Measurements from ENCODE around the gene CST4.

The CST4 gene

DNA sequence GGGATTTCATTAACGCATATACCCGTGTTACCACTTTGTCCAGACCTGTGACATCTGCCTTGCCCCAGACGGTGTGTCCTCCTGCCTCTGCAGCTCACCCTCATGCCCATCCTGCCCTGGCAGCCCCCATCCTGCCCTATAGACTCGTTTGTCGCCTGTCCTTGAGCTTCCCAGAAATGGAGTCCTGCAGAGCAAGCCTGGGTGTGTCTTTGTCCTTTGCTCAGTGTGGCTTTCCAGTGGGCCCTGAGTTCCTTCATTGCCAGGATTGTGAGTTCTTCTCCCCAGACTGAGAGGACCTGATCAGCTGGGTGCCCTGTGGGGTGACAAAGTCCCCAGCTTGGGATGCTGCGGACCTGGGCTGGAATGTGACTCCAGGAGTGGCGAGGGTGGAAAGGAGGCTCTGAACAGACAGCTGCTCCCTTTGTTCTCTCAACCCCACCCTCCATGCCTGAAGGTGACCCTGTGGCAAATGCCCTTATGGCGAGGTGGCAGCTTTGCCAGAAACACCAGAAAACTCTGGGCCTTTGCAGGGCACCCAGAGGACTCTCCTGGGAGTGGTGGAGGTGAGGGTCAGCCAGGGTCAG, 48.7 kb downstream of the CST4 start (continued):
- TF ChIP-seq, protein P1, sequence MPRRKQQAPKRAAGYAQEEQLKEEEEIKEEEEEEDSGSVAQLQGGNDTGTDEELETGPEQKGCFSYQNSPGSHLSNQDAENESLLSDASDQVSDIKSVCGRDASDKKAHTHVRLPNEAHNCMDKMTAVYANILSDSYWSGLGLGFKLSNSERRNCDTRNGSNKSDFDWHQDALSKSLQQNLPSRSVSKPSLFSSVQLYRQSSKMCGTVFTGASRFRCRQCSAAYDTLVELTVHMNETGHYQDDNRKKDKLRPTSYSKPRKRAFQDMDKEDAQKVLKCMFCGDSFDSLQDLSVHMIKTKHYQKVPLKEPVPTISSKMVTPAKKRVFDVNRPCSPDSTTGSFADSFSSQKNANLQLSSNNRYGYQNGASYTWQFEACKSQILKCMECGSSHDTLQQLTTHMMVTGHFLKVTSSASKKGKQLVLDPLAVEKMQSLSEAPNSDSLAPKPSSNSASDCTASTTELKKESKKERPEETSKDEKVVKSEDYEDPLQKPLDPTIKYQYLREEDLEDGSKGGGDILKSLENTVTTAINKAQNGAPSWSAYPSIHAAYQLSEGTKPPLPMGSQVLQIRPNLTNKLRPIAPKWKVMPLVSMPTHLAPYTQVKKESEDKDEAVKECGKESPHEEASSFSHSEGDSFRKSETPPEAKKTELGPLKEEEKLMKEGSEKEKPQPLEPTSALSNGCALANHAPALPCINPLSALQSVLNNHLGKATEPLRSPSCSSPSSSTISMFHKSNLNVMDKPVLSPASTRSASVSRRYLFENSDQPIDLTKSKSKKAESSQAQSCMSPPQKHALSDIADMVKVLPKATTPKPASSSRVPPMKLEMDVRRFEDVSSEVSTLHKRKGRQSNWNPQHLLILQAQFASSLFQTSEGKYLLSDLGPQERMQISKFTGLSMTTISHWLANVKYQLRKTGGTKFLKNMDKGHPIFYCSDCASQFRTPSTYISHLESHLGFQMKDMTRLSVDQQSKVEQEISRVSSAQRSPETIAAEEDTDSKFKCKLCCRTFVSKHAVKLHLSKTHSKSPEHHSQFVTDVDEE (CRISPR knock-in tag; IDR thresholded peaks at IDR 0.05): no peak

DNA sequence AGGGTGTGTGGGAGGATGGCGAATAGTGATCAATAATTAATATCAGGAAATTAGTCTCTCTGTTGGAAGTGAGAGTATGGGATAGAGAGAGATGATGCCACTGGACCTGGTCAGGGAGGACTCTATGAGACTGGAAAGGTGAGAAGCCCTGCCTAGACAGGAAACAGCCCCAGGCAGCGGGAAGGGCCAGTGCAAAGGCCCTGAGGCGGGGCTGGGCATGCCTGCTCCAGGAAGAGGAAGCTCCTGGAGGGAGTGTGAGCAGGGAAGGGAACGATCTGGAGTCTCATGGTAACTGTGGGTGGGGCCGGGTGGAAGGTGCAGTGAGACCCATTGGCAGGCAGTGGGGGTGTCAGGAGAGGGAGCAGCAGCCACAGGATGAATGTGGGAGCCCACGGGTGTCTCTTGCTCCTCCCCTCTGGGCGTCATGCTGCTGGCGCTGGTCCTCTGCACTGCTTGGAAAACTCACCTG, 49.3 kb downstream of the CST4 start:
- TF ChIP-seq ZNF70 (CRISPR knock-in tag; IDR thresholded peaks at IDR 0.05) (no peak), BACH2 (CRISPR knock-in tag; IDR thresholded peaks at IDR 0.05; ENCODE audit: borderline replicate concordance) (no peak), ARNTL (CRISPR knock-in tag; IDR thresholded peaks at IDR 0.05; ENCODE audit: borderline replicate concordance, low read depth) (no peak), SNAI2 (CRISPR knock-in tag; IDR thresholded peaks at IDR 0.05) (no peak), TCF4 (CRISPR knock-in tag; IDR thresholded peaks at IDR 0.05; ENCODE audit: borderline replicate concordance) (no peak), ZNF565 (CRISPR knock-in tag; conservative IDR thresholded peaks at IDR 0.05; ENCODE audit: low read depth) (no peak), ESRRG (CRISPR knock-in tag; IDR thresholded peaks at IDR 0.05) (no peak), GLIS3 (CRISPR knock-in tag; IDR thresholded peaks at IDR 0.05) (no peak), ISL1 (CRISPR knock-in tag; IDR thresholded peaks at IDR 0.05) (no peak)
- TF ChIP-seq, protein P2, sequence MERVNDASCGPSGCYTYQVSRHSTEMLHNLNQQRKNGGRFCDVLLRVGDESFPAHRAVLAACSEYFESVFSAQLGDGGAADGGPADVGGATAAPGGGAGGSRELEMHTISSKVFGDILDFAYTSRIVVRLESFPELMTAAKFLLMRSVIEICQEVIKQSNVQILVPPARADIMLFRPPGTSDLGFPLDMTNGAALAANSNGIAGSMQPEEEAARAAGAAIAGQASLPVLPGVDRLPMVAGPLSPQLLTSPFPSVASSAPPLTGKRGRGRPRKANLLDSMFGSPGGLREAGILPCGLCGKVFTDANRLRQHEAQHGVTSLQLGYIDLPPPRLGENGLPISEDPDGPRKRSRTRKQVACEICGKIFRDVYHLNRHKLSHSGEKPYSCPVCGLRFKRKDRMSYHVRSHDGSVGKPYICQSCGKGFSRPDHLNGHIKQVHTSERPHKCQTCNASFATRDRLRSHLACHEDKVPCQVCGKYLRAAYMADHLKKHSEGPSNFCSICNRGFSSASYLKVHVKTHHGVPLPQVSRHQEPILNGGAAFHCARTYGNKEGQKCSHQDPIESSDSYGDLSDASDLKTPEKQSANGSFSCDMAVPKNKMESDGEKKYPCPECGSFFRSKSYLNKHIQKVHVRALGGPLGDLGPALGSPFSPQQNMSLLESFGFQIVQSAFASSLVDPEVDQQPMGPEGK (CRISPR knock-in tag; IDR thresholded peaks at IDR 0.05; ENCODE audit: borderline replicate concordance): no peak
- TF ChIP-seq, protein P3, sequence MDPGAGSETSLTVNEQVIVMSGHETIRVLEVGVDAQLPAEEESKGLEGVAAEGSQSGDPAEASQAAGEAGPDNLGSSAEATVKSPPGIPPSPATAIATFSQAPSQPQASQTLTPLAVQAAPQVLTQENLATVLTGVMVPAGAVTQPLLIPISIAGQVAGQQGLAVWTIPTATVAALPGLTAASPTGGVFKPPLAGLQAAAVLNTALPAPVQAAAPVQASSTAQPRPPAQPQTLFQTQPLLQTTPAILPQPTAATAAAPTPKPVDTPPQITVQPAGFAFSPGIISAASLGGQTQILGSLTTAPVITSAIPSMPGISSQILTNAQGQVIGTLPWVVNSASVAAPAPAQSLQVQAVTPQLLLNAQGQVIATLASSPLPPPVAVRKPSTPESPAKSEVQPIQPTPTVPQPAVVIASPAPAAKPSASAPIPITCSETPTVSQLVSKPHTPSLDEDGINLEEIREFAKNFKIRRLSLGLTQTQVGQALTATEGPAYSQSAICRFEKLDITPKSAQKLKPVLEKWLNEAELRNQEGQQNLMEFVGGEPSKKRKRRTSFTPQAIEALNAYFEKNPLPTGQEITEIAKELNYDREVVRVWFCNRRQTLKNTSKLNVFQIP (CRISPR knock-in tag; IDR thresholded peaks at IDR 0.05; ENCODE audit: borderline replicate concordance, low read depth): no peak
- TF ChIP-seq, protein P1 (CRISPR knock-in tag; IDR thresholded peaks at IDR 0.05): no peak
- no peak for ATAC-seq

DNA sequence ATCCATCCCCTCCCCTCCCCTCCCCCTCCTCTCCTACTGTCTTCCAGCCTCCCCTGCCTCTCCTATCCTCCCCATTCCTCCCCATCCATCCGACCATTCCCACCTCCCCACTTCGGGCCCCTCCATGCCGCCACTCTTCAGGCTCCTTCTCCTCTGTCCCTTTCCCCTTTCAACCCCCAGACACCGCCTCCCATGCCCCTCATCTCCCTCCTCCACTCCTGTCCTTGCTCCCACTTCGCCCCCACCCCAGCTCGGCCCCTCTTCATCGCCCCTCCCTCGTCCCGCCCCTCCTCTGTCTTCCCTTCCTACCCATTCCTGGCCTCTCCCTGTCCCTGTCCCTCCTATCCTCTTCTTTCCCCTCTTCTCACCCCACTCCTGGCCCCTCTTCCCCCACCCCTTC, 50.5 kb downstream of the CST4 start:
- TF ChIP-seq, protein P3 (CRISPR knock-in tag; IDR thresholded peaks at IDR 0.05; ENCODE audit: borderline replicate concordance, low read depth): no peak
- TF ChIP-seq GLIS3 (CRISPR knock-in tag; IDR thresholded peaks at IDR 0.05) (no peak), ZNF565 (CRISPR knock-in tag; conservative IDR thresholded peaks at IDR 0.05; ENCODE audit: low read depth) (no peak), ISL1 (CRISPR knock-in tag; IDR thresholded peaks at IDR 0.05) (no peak), TOX (CRISPR knock-in tag; IDR thresholded peaks at IDR 0.05; ENCODE audit: borderline replicate concordance) (no peak), ARNTL (CRISPR knock-in tag; IDR thresholded peaks at IDR 0.05; ENCODE audit: borderline replicate concordance, low read depth) (no peak), ZNF8 (CRISPR knock-in tag; IDR thresholded peaks at IDR 0.05) (no peak), ZFP30 (CRISPR knock-in tag; IDR thresholded peaks at IDR 0.05) (no peak), OSR1 (CRISPR knock-in tag; IDR thresholded peaks at IDR 0.05) (no peak), RARB (CRISPR knock-in tag; IDR thresholded peaks at IDR 0.05) (no peak), ESRRG (CRISPR knock-in tag; IDR thresholded peaks at IDR 0.05) (no peak), SNAI2 (CRISPR knock-in tag; IDR thresholded peaks at IDR 0.05) (no peak), ZC3H10 (CRISPR knock-in tag; IDR thresholded peaks at IDR 0.05) (no peak), ZFP3 (CRISPR knock-in tag; IDR thresholded peaks at IDR 0.05) (no peak)
- TF ChIP-seq, protein P2 (CRISPR knock-in tag; IDR thresholded peaks at IDR 0.05; ENCODE audit: borderline replicate concordance): no peak
- TF ChIP-seq, protein P4, sequence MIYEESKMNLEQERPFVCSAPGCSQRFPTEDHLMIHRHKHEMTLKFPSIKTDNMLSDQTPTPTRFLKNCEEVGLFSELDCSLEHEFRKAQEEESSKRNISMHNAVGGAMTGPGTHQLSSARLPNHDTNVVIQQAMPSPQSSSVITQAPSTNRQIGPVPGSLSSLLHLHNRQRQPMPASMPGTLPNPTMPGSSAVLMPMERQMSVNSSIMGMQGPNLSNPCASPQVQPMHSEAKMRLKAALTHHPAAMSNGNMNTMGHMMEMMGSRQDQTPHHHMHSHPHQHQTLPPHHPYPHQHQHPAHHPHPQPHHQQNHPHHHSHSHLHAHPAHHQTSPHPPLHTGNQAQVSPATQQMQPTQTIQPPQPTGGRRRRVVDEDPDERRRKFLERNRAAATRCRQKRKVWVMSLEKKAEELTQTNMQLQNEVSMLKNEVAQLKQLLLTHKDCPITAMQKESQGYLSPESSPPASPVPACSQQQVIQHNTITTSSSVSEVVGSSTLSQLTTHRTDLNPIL (CRISPR knock-in tag; IDR thresholded peaks at IDR 0.05; ENCODE audit: low read depth): no peak
- TF ChIP-seq, protein P5, sequence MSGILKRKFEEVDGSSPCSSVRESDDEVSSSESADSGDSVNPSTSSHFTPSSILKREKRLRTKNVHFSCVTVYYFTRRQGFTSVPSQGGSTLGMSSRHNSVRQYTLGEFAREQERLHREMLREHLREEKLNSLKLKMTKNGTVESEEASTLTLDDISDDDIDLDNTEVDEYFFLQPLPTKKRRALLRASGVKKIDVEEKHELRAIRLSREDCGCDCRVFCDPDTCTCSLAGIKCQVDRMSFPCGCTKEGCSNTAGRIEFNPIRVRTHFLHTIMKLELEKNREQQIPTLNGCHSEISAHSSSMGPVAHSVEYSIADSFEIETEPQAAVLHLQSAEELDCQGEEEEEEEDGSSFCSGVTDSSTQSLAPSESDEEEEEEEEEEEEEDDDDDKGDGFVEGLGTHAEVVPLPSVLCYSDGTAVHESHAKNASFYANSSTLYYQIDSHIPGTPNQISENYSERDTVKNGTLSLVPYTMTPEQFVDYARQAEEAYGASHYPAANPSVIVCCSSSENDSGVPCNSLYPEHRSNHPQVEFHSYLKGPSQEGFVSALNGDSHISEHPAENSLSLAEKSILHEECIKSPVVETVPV (CRISPR knock-in tag; IDR thresholded peaks at IDR 0.05): no peak
- no peak for ATAC-seq

Measured in SK-N-SH treated with all-trans-retinoic acid at 6 μM for 48 hours (cell line).